M059J (cell line): ENCODE data around the gene LPA. TPM values are rescaled to one million over a fixed set of nuclear protein-coding genes. Genes with fewer than 3 reads are reported as not detected.

ENCODE experiments used
- DNase-seq: peaks from one replicate; pipeline ENCODE4 v3.0.0-alpha.2; 2012; ENCODE audit warnings: low read depth
- total RNA-seq: library from RNA; depleted of rRNA; stranded (reverse); fragments of >200 nt; shearing (Covaris generic); gene quantifications from 2 replicates; pipeline ENCODE4 v1.2.3, GENCODE V29; 2014; rRNA removed

LPA gene
- total RNA-seq, 1 experiment from 2014 or later: not detected

DNA sequence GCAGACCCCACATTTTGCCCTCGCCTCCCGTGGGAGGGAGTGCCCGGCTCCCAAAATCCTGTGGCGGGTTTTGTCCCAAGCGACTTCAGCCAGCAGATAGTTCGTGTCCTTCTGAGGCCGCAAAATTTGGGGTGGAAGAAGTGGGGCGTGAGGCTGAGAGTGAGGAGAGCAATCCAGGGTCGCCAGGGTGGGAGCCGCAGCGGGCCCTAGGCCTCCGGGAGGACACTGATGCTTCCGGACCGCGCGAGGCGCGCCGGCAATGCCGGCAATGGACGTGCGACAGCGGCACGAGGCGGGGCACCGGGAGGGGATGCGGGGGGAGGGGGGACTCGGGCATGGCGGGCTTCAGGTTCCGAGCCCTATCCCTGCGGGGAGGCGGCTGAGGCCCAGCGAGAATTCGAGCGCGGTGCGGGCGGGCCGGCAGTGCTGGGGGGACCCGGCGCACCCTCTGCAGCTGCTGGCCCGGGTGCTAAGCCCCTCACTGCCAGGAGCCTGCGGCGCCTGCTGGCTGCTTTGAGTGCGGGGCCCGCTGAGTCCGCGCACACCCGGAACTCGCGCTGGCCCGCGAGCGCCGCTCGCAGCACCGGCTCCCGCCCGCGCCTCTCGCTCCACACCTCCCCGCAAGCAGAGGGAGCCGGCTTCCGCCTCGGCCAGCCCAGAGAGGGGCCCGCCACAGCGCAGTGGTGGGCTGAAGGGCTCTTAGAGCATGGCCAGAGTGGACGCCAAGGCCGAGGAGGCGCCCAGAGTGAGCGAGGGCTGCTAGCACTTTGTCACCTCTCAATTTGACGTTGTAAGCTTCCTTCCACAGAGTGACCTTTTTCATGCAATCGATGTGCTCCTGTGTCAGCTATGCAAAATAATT is 143.8 kb downstream of the LPA start:
- peak; percentile 65 for DNase-seq

GRCh38 chr6:160519603-160520042 is 144.5 kb downstream of the LPA start:
- DNase-seq: peak; percentile 4

DNA sequence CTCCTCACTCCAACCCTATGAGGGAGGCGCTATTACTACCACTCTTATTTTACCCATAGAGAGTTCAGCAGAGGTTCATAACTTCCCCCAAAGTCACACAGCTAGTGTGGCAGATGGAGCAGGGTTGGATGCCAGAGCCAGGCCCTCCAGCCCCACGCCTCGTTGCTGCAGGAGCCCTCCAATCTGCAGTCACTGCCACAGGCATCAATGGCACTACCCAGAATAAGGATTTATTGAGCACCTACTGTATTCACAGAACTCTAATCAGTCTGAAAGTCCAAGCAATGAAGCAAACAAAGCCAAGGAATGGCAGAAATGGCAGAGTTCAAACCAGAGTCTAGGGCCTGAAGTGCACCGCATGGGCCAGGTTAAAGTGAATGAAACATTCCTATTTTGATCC is 144.9 kb downstream of the LPA start:
- no peak for DNase-seq

GRCh38 chr6:160513836-160514235 is 150.2 kb downstream of the LPA start:
- DNase-seq: peak; percentile 44

DNA sequence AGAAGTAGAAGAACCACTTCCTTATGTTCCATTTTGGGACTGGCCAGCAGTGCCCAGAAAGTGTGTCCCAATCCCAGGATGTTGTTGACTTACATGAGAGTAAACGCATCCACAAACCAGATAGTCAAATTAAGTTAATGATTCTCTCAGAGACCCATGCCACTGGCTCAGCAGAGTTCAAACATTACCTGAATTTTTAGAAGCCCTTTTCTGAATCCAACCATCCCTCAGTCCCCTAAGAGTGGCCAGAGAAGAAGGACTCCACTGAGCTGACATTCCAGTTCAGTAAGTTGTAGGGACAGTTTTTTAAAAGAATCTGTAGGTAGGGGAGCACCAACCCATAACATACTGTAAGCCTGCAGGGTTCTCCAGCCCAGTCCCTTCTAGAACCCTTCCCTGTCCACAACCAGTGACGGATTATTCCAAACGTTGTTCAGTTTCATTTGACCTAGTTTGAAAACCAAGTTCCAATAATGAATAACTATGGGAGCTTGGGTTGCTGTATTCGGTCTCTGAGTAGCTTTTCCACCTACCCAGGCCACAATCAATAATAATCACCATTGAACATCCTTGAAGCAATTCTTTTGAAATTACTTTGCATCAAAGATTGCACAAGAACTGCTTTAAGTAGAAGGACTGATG is 153.0 kb downstream of the LPA start:
- DNase-seq: no peak

DNA sequence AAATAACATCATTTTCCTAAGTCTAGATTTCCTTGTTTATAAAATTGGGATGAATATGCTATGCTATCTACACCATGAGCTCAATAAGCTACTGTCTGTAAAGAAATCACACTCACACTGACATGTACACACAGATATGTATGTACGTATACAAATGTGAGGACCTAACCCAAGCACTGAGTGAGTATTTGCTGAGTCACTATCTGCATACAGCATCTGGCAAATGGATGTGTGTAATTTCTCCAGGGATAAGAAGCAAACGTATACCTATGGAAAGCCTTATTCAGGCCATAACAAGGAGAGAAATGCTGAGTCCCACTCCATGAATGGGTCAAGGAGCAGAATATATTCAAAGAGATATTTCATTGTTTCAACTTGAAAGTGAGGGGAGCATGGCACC is 153.9 kb downstream of the LPA start:
- peak; percentile 14 for DNase-seq

GRCh38 chr6:160509610-160510009 is 154.5 kb downstream of the LPA start:
- DNase-seq: no peak

DNA sequence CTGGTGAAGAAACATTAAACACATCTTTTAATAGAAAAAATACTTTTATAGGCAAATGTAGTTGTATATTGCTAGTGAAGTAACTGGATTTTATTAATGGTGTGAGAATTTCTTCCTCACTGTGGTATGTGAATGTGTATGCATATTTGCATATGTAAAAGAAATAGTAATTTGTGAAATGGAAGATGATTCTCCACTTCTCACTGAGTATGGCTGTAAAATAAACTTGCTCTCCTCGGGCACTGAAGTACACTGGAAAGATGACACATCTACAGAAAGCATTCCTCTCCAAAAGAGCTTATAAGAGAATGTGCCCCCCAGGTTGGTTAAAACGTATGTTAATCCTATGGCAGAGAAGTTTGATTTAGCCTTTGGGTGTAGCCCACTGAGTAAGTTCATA is 155.5 kb downstream of the LPA start:
- no peak for DNase-seq

- no peak for DNase-seq
These were observed 156.7 kb downstream of the LPA start for GRCh38 chr6:160507420-160507819.

DNA sequence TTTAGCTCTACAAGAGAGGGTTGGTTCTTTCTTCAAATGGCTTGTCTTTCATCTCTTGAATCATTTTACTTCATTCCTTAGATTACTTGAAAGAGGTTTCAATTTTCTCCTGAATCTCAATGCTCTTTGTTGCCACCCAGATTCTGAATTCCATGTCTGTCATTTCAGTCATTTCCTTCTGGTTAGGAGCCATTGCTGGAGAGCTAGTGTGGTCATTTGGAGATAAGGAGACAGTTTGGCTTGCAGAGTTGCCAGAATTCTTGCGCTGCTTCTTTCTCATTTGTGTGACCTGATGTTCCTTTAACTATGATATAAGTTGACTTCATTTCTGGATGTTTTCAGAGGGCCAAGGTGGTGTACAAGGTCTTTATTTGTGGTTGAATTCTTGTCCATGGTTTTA is 158.1 kb downstream of the LPA start:
- DNase-seq: peak; percentile 5

DNA sequence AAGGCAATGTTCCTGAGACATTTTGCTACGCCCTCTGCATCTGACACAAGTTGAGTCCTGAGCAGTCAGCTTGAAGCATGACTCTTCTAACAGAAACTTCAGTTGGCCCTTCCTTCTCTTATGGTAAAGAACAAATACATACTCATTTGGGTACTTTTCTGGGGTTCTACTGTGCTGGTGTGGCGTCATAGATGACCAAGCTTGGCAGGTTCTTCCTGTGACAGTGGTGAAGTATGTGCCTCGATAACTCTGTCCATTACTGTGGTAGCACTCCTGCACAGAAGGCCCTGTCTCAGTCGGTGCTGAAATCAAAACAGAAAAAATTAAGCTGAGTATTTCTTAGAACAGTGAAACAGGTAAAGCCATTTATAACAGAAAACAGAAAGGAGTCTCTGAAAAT is 163.4 kb downstream of the LPA start:
- no peak for DNase-seq

DNA sequence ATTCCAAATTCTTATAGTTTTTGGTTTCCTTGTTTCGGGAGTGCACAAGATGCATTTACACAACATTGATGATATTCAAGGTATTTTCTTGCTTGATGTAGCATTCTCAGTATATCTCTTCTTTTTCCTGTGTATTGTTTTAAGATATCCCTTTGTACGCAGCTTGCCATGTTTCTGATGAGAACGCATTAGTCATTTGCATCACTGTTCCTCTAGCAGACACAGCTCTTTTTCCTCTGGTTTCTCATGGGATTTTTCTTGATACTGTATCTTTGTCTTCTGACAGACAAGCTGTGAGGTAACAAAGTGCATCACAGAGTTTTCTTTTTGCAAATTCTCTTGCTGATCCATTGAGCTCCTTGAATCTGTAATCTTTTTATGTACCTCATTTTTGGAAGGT is 169.5 kb downstream of the LPA start:
- DNase-seq: no peak

- no peak for DNase-seq
These were observed 175.0 kb downstream of the LPA start for GRCh38 chr6:160489091-160489490.

- no peak for DNase-seq
These were observed 177.0 kb downstream of the LPA start for GRCh38 chr6:160487116-160487515.

Other genes starting within 250 kb of the LPA start
- not detected in 2 replicates for gene PLG, start 38.0 kb upstream of the LPA start, total RNA-seq